NB4 (cell line): Measurements from ENCODE around the gene CCBE1.

Source experiments
- DNase-seq: peaks from one replicate; pipeline ENCODE4 v3.0.0; 2010; ENCODE audit warnings: low read depth
- H3K4me3 ChIP-seq: one replicate; pipeline ENCODE4 v1.5.1; 2011; ENCODE audit warnings: mild to moderate bottlenecking, low read depth, low read length, moderate library complexity
- MAX ChIP-seq: IDR thresholded peaks from 2 replicates; pipeline ENCODE4 v1.6.1; 2011; ENCODE audit warnings: low read depth, low read length
- MYC ChIP-seq: IDR thresholded peaks from 2 replicates; pipeline ENCODE4 v1.6.1; 2011; ENCODE audit warnings: low read depth, low read length
- POLR2A ChIP-seq: IDR thresholded peaks from 2 replicates; pipeline ENCODE4 v1.6.1; 2011; ENCODE audit warnings: mild to moderate bottlenecking; ENCODE audit not compliant: insufficient read length; ENCODE audit errors: extremely low read depth
- TF ChIP-seq, protein P1 (sequence below): IDR thresholded peaks from one replicate; pipeline ENCODE4 v1.5.1; 2012; ENCODE audit warnings: low read depth, low read length

The CCBE1 gene

DNA sequence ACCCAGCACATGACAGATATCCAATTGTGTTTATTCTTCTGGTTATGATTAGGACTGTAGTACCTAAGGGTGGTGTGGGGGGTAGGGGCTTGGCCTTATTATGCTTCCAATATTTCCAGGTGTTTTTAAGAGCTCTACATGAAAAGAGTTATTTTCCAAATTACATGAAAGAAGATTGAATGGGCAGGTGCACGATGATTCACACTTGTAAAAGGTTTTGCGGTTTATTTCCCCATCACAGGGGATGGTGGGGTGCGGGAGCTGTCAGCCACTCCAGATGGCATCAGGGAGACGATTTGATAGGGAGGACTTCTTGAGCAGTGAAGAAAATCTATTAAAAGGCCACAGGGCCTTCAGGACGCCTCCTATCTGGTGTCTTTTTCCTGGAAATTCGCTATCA lies 15.1 kb upstream of the CCBE1 start:
- no peak overlapping the region for H3K4me3 ChIP-seq

GRCh38 chr18:59708988-59709387 lies 11.8 kb upstream of the CCBE1 start:
- no peak overlapping the region for H3K4me3 ChIP-seq
- no peak for TF ChIP-seq MAX
- no peak for TF ChIP-seq POLR2A
- TF ChIP-seq, protein P1, sequence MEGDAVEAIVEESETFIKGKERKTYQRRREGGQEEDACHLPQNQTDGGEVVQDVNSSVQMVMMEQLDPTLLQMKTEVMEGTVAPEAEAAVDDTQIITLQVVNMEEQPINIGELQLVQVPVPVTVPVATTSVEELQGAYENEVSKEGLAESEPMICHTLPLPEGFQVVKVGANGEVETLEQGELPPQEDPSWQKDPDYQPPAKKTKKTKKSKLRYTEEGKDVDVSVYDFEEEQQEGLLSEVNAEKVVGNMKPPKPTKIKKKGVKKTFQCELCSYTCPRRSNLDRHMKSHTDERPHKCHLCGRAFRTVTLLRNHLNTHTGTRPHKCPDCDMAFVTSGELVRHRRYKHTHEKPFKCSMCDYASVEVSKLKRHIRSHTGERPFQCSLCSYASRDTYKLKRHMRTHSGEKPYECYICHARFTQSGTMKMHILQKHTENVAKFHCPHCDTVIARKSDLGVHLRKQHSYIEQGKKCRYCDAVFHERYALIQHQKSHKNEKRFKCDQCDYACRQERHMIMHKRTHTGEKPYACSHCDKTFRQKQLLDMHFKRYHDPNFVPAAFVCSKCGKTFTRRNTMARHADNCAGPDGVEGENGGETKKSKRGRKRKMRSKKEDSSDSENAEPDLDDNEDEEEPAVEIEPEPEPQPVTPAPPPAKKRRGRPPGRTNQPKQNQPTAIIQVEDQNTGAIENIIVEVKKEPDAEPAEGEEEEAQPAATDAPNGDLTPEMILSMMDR = no peak
- TF ChIP-seq MYC = no peak
- DNase-seq = no peak

More for the DNA sequence above, 15.1 kb upstream of the CCBE1 start:
- TF ChIP-seq, protein P1 = no peak
- TF ChIP-seq POLR2A = no peak
- no peak for TF ChIP-seq MYC
- TF ChIP-seq MAX = no peak
- peak; percentile 19 for DNase-seq

DNA sequence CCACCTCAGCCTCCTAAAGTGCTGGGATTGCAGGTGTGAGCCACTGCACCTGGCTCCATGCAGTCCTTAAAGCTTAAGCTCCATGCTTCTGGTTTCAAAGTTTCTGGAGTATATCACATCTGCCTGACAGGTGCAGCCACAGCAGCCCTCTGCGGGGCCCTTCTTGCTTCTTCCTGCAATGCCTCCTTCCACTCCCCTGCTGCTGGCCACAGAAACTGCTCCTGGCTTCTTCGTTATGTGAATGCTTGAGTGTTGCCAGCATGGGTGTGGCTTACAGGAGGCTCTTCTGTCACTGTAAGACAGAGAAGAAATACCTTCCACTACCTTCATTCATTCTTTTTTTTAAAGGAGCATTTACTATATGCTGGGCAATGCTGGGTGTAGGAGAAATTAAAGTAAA lies 10.1 kb upstream of the CCBE1 start:
- TF ChIP-seq MAX (no peak), MYC (no peak), POLR2A (no peak)
- TF ChIP-seq, protein P1 = no peak
- DNase-seq = no peak
- H3K4me3 ChIP-seq = no peak overlapping the region

DNA sequence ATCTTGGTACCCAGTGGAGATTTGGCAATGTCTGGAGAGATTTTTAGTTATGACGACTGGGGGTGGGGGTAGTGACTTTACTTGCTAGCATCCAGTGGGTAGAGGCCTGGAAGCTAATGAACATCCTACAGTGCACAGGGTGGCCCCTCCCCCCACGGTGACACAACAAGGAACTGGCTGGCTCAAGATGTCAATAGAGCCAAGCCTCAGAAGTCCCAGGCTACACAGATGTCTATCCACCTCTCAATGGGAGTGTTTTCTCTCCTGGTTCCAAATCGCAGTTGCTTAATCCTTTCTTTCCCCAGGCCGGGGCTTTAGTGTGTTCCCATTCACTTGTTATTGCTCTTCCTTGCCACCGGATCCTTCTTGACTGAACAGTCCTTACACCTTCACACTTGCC lies 9.3 kb upstream of the CCBE1 start:
- no peak overlapping the region for H3K4me3 ChIP-seq
- TF ChIP-seq, protein P1 = no peak
- TF ChIP-seq MAX (no peak), MYC (no peak), POLR2A (no peak)
- no peak for DNase-seq

DNA sequence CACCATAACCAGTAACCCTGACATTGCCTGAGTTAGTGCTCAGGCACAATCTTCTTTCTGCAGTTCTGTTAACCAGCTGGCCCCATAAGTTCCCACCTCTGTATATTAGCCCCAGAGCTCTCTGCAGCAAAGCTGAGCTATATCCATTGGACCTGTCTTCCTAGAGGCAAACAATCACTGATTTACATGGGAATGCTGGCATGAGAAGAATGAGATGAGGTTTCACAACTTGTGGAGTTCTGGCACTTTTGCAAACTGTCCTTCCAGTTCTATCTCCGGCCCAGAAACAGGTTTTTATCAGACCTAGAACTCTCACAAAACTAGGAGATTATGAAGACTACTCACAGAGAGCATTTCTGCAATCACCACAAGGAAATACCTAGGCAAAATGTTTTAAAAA lies 7.9 kb upstream of the CCBE1 start:
- H3K4me3 ChIP-seq = no peak overlapping the region
- DNase-seq = no peak
- TF ChIP-seq MYC = no peak
- TF ChIP-seq MAX = no peak
- TF ChIP-seq, protein P1 = no peak
- TF ChIP-seq POLR2A = no peak

DNA sequence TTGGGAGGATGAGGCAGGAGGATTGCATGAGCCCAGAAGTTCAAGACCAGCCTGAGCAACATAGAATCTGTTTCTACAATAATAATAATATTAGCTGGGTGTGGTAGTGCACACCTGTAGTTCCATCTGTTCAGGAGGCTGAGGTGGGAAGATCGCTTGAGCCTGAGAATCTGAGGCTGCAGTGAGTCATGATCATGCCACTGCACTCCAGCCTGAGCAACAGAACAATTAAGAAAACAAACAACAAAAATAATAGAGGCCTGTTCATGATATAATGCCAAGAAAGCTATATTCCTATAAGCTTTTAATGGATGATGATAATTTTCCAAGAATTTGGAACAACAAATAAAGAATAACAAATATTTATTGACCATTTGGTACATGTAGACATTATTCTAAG lies 6.9 kb upstream of the CCBE1 start:
- H3K4me3 ChIP-seq = no peak overlapping the region
- no peak for DNase-seq
- no peak for TF ChIP-seq MYC
- no peak for TF ChIP-seq MAX
- TF ChIP-seq, protein P1 = no peak
- no peak for TF ChIP-seq POLR2A
